ENCODE measurements around the gene FAM83C. TPM values are rescaled to one million over a fixed set of nuclear protein-coding genes. Genes with fewer than 3 reads are reported as not detected.

FAM83C gene
- total RNA-seq, 4 donors from 2014 or later: 29.5 to 55.3 (median 38.2) TPM

- Histone ChIP-seq H3K4me1 (peaks cover 0 to 22% (median 7%) of the 10 kb centered on the region in 3 donors), H3K36me3 (no peaks in the 10 kb centered on the region), H3K27ac (no peak overlapping the region), H3K27me3 (no peaks in the 10 kb centered on the region), H3K4me3 (no peak overlapping the region), H3K9me3 (no peaks in the 10 kb centered on the region)
- 83 to 87% methylated on average over 11 of the region's 11 CpGs for WGBS, 2 donors
- no peak for DNase-seq
- TF ChIP-seq POLR2A (IDR thresholded peaks at IDR 0.05) (no peak), CTCF (IDR thresholded peaks at IDR 0.05) (no peak)
- intact Hi-C loops (cut with DNase I): no loop called here
Measured at GRCh38 chr20:35326021-35326739, 34.0 kb upstream of the FAM83C start.

GRCh38 chr20:35325401-35325800, 33.2 kb upstream of the FAM83C start:
- Histone ChIP-seq H3K27me3 (no peaks in the 10 kb centered on the region), H3K36me3 (no peaks in the 10 kb centered on the region), H3K4me3 (no peak overlapping the region), H3K9me3 (no peaks in the 10 kb centered on the region), H3K27ac (no peak overlapping the region), H3K4me1 (peaks cover 1 to 23% (median 7%) of the 10 kb centered on the region in 3 donors)
- intact Hi-C loops (cut with DNase I): no loop called here
- no peak for DNase-seq
- no peak for TF ChIP-seq CTCF (IDR thresholded peaks at IDR 0.05)
- TF ChIP-seq POLR2A (IDR thresholded peaks at IDR 0.05): no peak
- WGBS, 2 donors: 87 to 92% methylated on average over 6 of the region's 6 CpGs

- H3K27ac ChIP-seq: peak overlapping the region in 1 of 4 donors; percentile 84
- DNase-seq: no peak
Measured at GRCh38 chr20:35320396-35321126, 28.3 kb upstream of the FAM83C start.

GRCh38 chr20:35319871-35320197, 27.6 kb upstream of the FAM83C start:
- H3K27ac ChIP-seq: peak overlapping the region; percentile 29 to 89 (median 80)
- H3K4me3 ChIP-seq: no peak overlapping the region
- peaks cover 4 to 36% (median 19%) of the 10 kb centered on the region in 3 donors for H3K4me1 ChIP-seq
- H3K27me3 ChIP-seq: no peaks in the 10 kb centered on the region
- H3K9me3 ChIP-seq: no peaks in the 10 kb centered on the region
- peaks cover 0 to 3% (median 0%) of the 10 kb centered on the region in 3 donors for H3K36me3 ChIP-seq
- no peak for TF ChIP-seq CTCF (IDR thresholded peaks at IDR 0.05)
- no peak for TF ChIP-seq POLR2A (IDR thresholded peaks at IDR 0.05)
- DNase-seq: no peak
- intact Hi-C loops (cut with DNase I): no loop called here

More at GRCh38 chr20:35320396-35321126, 28.3 kb upstream of the FAM83C start:
- H3K4me3 ChIP-seq: no peak overlapping the region
- TF ChIP-seq POLR2A (IDR thresholded peaks at IDR 0.05) (no peak), CTCF (IDR thresholded peaks at IDR 0.05) (no peak)
- no peaks in the 10 kb centered on the region for H3K27me3 ChIP-seq
- peaks cover 4 to 36% (median 19%) of the 10 kb centered on the region in 3 donors for H3K4me1 ChIP-seq
- intact Hi-C loops (cut with DNase I): no loop called here
- peaks cover 0 to 3% (median 0%) of the 10 kb centered on the region in 3 donors for H3K36me3 ChIP-seq
- no peaks in the 10 kb centered on the region for H3K9me3 ChIP-seq
- 92 to 93% methylated on average over 3 of the region's 3 CpGs for WGBS, 2 donors

GRCh38 chr20:35319192-35319870, 27.1 kb upstream of the FAM83C start:
- peaks cover 4 to 36% (median 19%) of the 10 kb centered on the region in 3 donors for H3K4me1 ChIP-seq
- H3K4me3 ChIP-seq: no peak overlapping the region
- H3K27ac ChIP-seq: peak overlapping the region; percentile 66 to 89 (median 80)
- 45 to 49% methylated on average over 5 of the region's 5 CpGs for WGBS, 2 donors
- intact Hi-C loops (cut with DNase I): no loop called here
- no peaks in the 10 kb centered on the region for H3K9me3 ChIP-seq
- H3K36me3 ChIP-seq: peaks cover 0 to 3% (median 0%) of the 10 kb centered on the region in 3 donors
- no peaks in the 10 kb centered on the region for H3K27me3 ChIP-seq
- DNase-seq: no peak
- TF ChIP-seq POLR2A (IDR thresholded peaks at IDR 0.05) (no peak), CTCF (IDR thresholded peaks at IDR 0.05) (no peak)
